Heart right ventricle (tissue), 16 donors: ENCODE measurements around the gene KCNQ1. TPM values are rescaled to one million over a fixed set of nuclear protein-coding genes. Genes with fewer than 3 reads are reported as not detected.

Experiments
- ATAC-seq, 8 donors: fragments of 200-7000 bp; cut with Tn5 transposase; one replicate each; pipeline ENCODE4 v1.9.1; 2020; ENCODE audit warnings: mild to moderate bottlenecking in 8 of 8, moderate library complexity in 8 of 8, moderate number of reproducible peaks in 1 of 8
- DNase-seq, 2 donors: peaks; one replicate each; pipeline ENCODE4 v3.0.0-alpha.2; 2020
- H3K27ac ChIP-seq, 10 donors: fragments of 200-600 bp; sonication (generic) in 2 of 10; one replicate each; pipeline versions ENCODE4 v1.5.0 to v1.8.0; 2020 to 2022; ENCODE audit warnings: mild to moderate bottlenecking in 3 of 10
- H3K27me3 ChIP-seq, 7 donors: fragments of 200-600 bp; one replicate each; pipeline ENCODE4 v1.8.0; 2021 to 2022; ENCODE audit warnings: mild to moderate bottlenecking in 2 of 7
- H3K36me3 ChIP-seq, 9 donors: fragments of 200-600 bp; sonication (generic) in 1 of 9; one replicate each; pipeline versions ENCODE4 v1.5.0 to v1.8.0; 2020 to 2022; ENCODE audit warnings: mild to moderate bottlenecking in 2 of 9
- H3K4me1 ChIP-seq, 9 donors: fragments of 200-600 bp; sonication (generic) in 1 of 9; one replicate each; pipeline versions ENCODE4 v1.5.0 to v1.8.0; 2020 to 2022; ENCODE audit warnings: mild to moderate bottlenecking in 4 of 9
- H3K4me3 ChIP-seq, 10 donors: fragments of 200-600 bp; sonication (generic) in 2 of 10; one replicate each; pipeline versions ENCODE4 v1.5.0 to v1.8.0; 2020 to 2022; ENCODE audit warnings: mild to moderate bottlenecking in 7 of 10, moderate library complexity in 2 of 10
- H3K9me3 ChIP-seq, 11 donors: fragments of 200-600 bp in 10 of 11; sonication (generic) in 2 of 11; one replicate each; pipeline versions ENCODE4 v1.5.0 to v1.8.0; 2013 to 2022; ENCODE audit warnings: mild to moderate bottlenecking in 2 of 11, control low read depth in 1 of 11, moderate library complexity in 1 of 11
- WGBS, 2 donors: extraction: QIAGEN DNeasy Blood & Tissue Kit; methylation state at CpG; one replicate each; pipeline ENCODE4 v1.1.7; 2013; ENCODE audit warnings: inconsistent platforms in 1 of 2; 5-methylcytosine and 5-hydroxymethylcytosine counted together
- intact Hi-C, 10 donors: fragments of 100-400 bp; cut with DNase I; formaldehyde crosslinking; loops; one replicate each; pipeline versions ENCODE4 v1.11.1 to v1.14.2; 2022
- polyA plus RNA-seq, 2 donors: library from polyadenylated mRNA; stranded (reverse); fragments of 200-250 nt; gene quantifications; one replicate each; pipeline ENCODE4 v1.2.3, GENCODE V29; 2013
- total RNA-seq, 10 donors: library from RNA; stranded (reverse); fragmentation: NEBNext Ultra II Directional in 3 of 10; extraction: Animal tissue kit (Norgen Biotek cat#: 25700) in 3 of 10; gene quantifications; one replicate each; pipeline versions ENCODE4 v1.2.1 to v1.2.4, GENCODE V29; 2021 to 2023
- TF ChIP-seq, protein P1 (sequence below), 9 donors: fragments of 200-600 bp; sonication (generic) in 2 of 9; IDR thresholded peaks; one replicate each; pipeline versions ENCODE4 v1.5.0 to v1.8.0; 2021 to 2022; ENCODE audit warnings: antibody characterized with exemption in 9 of 9, mild to moderate bottlenecking in 5 of 9, moderate library complexity in 1 of 9
- donor health status: Arrhythmogenic right ventricular cardiomyopathy.
- donor health status: ischemic (EF 13 %, LVEDD 7.1; RV severe dilation, severe dysfunction).
- donor health status: healthy with polysubstance abuse.
- donor health status: DM: no; HTN: yes; CAD: no.
- donor health status: DM: no; HTN: no; CAD: no.
- donor health status: ischemic (EF 25% LVEDD 6.9; RV normal size, moderate dysfunction).
- donor health status: ischemic (EF 25% LVEDD 5.7; RV mildly dilated, moderate dysfunction).
- donor health status: healthy.
- donor health status: DM: yes; HTN: yes; CAD: no.
- donor health status: Ischemic cardiomyopathy.
- donor health status: ischemic (EF 35%, LVEDD 5.7; RV mildly dilated, moderate dysfunction).
- donor health status: nonischemic (EF 11% LVEDD 7.7; RV severe dilation, severe dysfunction).
- donor health status: DM: yes; HTN: yes; CAD: no.
- donor health status: PGD.
- donor health status: ischemic (EF 29% LVEDD 5.4; RV normal size, mild dysfunction).
- donor health status: nonischemic (EF 23%, LVEDD 6.1; RV moderate dilation, normal function).

The KCNQ1 gene
- total and polyA plus RNA-seq, 12 donors: 19.9 to 48.2 (median 33.7) TPM

DNA sequence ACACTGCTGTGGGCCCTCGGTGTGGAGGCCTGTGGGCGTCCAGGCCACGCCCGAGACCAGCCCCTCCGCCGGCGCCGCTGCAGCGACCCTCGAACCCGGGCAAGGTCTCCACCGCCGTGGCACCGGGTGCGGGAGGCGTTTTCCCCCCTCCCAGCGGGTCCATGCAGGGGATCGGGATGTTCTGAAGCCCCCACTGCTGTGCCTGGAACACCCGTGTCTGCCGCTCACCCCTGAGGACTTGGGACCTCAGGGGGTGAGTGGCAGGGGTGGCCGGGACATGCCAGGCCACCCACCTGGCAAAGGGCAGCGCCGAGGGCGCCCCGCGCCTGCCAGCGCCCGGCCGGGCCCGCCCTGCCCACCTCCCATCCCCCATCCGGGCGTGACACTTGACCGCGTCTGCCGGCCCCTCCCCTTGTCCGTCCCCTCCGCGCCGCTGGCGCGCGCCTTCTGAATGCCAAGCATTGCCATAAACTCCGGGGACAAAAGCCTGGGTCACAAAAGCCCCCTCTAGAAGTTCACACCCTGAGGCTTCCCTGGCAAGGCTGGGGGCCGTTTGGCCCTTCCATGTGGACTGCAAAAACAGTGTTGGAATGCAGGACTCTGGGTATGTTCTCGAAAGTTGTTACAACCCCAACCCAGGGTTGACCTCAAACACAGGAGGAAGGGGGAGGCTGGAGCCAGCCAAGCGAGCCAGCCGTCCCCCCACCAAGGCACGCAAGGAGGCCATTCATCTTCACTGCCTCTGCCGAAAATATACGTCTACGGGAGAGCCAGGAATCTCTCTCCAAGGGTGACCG lies 255.8 kb downstream of the KCNQ1 start:
- H3K9me3 ChIP-seq: peaks cover 0 to under 1% (median 0%) of the 10 kb centered on the region in 11 donors
- no peaks in the 10 kb centered on the region for H3K27me3 ChIP-seq
- 45 to 51% methylated on average over 34 to 52 of the region's 52 CpGs for WGBS, 2 donors
- H3K27ac ChIP-seq: peak overlapping the region; percentile 67 to 96 (median 94)
- H3K4me3 ChIP-seq: peak overlapping the region; percentile 45 to 83 (median 76)
- peaks cover 0 to 34% (median 10%) of the 10 kb centered on the region in 9 donors for H3K4me1 ChIP-seq
- no peaks in the 10 kb centered on the region for H3K36me3 ChIP-seq
- peak; percentile 67 to 75 for DNase-seq
- intact Hi-C loops: loop anchor here in 1 of 10 donors (10.0 kb wide), 1 partner anchor 64 kb away; no protein-coding TSS in a partner anchor
- TF ChIP-seq, protein P1, sequence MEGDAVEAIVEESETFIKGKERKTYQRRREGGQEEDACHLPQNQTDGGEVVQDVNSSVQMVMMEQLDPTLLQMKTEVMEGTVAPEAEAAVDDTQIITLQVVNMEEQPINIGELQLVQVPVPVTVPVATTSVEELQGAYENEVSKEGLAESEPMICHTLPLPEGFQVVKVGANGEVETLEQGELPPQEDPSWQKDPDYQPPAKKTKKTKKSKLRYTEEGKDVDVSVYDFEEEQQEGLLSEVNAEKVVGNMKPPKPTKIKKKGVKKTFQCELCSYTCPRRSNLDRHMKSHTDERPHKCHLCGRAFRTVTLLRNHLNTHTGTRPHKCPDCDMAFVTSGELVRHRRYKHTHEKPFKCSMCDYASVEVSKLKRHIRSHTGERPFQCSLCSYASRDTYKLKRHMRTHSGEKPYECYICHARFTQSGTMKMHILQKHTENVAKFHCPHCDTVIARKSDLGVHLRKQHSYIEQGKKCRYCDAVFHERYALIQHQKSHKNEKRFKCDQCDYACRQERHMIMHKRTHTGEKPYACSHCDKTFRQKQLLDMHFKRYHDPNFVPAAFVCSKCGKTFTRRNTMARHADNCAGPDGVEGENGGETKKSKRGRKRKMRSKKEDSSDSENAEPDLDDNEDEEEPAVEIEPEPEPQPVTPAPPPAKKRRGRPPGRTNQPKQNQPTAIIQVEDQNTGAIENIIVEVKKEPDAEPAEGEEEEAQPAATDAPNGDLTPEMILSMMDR (IDR thresholded peaks at IDR 0.05): no peak
- peak; percentile 52 to 80 (median 64) for ATAC-seq

DNA sequence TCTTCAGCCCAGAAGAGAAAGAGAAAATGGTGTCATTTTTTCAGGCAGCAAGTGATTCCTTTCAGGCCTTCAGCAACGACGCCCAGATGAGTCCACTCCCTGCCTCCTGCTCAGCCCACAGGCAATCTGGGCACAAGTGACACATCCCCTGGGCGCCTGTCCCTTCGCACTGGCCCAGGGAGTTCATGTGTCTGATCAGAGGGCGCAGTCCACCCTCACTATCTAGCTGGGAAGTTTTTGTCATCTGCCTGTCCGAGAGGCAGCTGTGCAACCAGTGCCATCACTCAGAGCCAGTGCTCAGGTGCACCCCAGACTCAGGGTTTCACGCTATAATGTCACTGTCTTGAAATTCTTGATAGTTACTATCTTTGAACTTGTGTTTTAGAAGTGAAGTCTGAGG lies 256.4 kb downstream of the KCNQ1 start:
- DNase-seq: no peak
- peak overlapping the region in 1 of 10 donors; percentile 83 for H3K4me3 ChIP-seq
- no peaks in the 10 kb centered on the region for H3K36me3 ChIP-seq
- H3K27ac ChIP-seq: peak overlapping the region in 4 of 10 donors; percentile 94 to 96 (median 96)
- WGBS, 2 donors: 88 to 91% methylated on average over 7 of the region's 7 CpGs
- peaks cover 0 to 30% (median 10%) of the 10 kb centered on the region in 9 donors for H3K4me1 ChIP-seq
- no peaks in the 10 kb centered on the region for H3K27me3 ChIP-seq
- TF ChIP-seq, protein P1 (IDR thresholded peaks at IDR 0.05): no peak
- H3K9me3 ChIP-seq: peaks cover 0 to 7% (median 0%) of the 10 kb centered on the region in 11 donors
- ATAC-seq: no peak
- intact Hi-C loops: loop anchor here in 1 of 10 donors (10.0 kb wide), 1 partner anchor 64 kb away; no protein-coding TSS in a partner anchor

DNA sequence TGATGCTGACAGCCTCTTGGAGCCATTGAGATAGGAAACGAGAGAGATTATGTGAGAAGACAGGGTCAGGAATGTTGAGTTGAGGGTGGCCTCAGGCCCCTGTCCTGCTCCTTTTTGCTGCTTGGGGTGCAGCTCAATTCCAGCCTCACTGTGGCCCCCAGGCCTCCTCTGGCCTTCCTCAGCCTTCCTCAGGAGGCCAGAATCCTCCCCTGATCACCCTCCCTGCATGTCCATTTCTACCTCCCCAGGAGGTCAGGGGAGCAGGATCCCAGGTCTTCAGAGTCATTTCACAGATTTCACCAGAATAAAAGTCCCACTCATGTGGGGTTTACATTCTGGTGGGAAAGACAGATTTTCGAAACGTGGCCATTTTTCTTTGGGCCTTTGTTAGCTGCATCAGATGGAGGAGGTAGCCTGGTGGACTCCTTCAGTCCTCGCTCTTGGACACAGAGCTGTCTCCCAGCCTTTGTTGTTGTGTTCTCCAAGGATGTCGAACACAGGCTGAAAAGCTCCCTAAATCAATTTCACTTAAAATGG lies 257.2 kb downstream of the KCNQ1 start:
- Histone ChIP-seq H3K27me3 (no peaks in the 10 kb centered on the region), H3K4me3 (no peak overlapping the region), H3K9me3 (peaks cover 0 to 9% (median 0%) of the 10 kb centered on the region in 11 donors), H3K4me1 (peaks cover 0 to 28% (median 10%) of the 10 kb centered on the region in 9 donors), H3K36me3 (no peaks in the 10 kb centered on the region), H3K27ac (no peak overlapping the region)
- ATAC-seq (no peak), DNase-seq (no peak)
- WGBS, 2 donors: 93 to 96% methylated on average over 5 of the region's 5 CpGs
- TF ChIP-seq, protein P1 (IDR thresholded peaks at IDR 0.05): no peak
- intact Hi-C loops: loop anchor here in 1 of 10 donors (10.0 kb wide), 1 partner anchor 63 kb away; no protein-coding TSS in a partner anchor

DNA sequence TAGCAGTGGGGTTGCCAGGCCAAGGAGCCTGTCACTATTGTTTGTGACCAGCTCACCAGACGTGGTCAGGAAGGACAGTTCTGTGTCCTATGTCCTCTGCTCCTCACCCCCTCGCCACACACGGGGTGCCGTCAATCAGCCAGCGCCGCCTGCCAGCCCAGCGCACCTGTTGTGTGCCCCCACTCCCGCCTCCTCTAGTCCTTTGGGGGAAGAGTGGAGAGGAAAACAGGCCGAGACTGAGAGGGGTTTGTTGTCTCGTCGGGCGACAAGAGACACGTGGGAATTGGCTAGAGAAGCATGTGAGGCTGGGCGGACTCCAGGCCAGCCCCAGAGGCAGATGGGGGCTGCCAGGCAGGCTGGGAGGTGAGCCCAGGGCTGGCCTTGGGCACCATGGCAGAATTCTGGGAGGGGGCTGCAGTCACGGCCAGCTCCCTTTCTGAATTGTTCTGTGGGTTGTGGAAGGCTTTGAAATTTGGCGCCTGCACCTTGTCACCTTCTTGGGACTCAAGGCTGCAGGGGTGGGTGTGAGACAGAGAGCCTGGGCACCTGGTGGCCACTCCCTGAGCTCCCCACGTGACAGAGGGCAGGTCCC lies 258.1 kb downstream of the KCNQ1 start:
- ATAC-seq: no peak
- no peak for DNase-seq
- H3K36me3 ChIP-seq: no peaks in the 10 kb centered on the region
- H3K27me3 ChIP-seq: no peaks in the 10 kb centered on the region
- H3K4me3 ChIP-seq: no peak overlapping the region
- WGBS, 2 donors: 91% methylated on average over 17 of the region's 17 CpGs
- H3K9me3 ChIP-seq: peaks cover 0 to 9% (median 0%) of the 10 kb centered on the region in 11 donors
- no peak overlapping the region for H3K27ac ChIP-seq
- TF ChIP-seq, protein P1 (IDR thresholded peaks at IDR 0.05): no peak
- peaks cover 0 to 21% (median 5%) of the 10 kb centered on the region in 9 donors for H3K4me1 ChIP-seq
- intact Hi-C loops: loop anchor here in 1 of 10 donors (10.0 kb wide), 1 partner anchor 62 kb away; no protein-coding TSS in a partner anchor
